CD4-positive, alpha-beta T cell (primary cell): ENCODE measurements around the gene TNK2. TPM values are rescaled to one million over a fixed set of nuclear protein-coding genes. Genes with fewer than 3 reads are reported as not detected.
"Not testable (repeated sequence)": the region's sequence is repeated elsewhere in the genome, so short reads cannot be mapped to it uniquely, and the experiment has no call there.

Experiments used
- ATAC-seq: fragments of 200-7000 bp; cut with Tn5 transposase; one replicate; pipeline ENCODE4 v1.10.0; 2022; ENCODE audit warnings: mild to moderate bottlenecking; ENCODE audit not compliant: poor library complexity
- CTCF ChIA-PET: fragments of 350-600 bp; sonication (Branson Sonifier 250); formaldehyde crosslinking; loops from one replicate; lab custom pipeline; 2021; ENCODE audit warnings: antibody characterized with exemption, inconsistent platforms; lab: Charles Lee
- POLR2A ChIA-PET: fragments of 350-600 bp; sonication (Branson Sonifier 250); formaldehyde crosslinking; loops from one replicate; lab custom pipeline; 2021; ENCODE audit warnings: antibody characterized with exemption, inconsistent platforms; lab: Charles Lee
- DNase-seq, 14 experiments: peaks; one replicate each; pipeline ENCODE4 v3.0.0-alpha.2; 2013 to 2020; ENCODE audit warnings: mixed read lengths in 2 of 14
- H3K27ac ChIP-seq, 2 donors: one replicate each; pipeline versions ENCODE4 v1.5.1 to v1.7.0; 2013; ENCODE audit warnings: low read length in 2 of 2, low read depth in 1 of 2, mild to moderate bottlenecking in 1 of 2
- H3K27me3 ChIP-seq, 2 experiments: 1 replicate in 1 of 2; 2 replicates in 1 of 2; pipeline versions ENCODE4 v1.6.1 to v1.7.0; 2013; ENCODE audit warnings: low read length in 2 of 2, control low read depth in 1 of 2, mild to moderate bottlenecking in 1 of 2, moderate library complexity in 1 of 2; ENCODE audit not compliant: insufficient read depth in 2 of 2, control insufficient read depth in 1 of 2
- H3K36me3 ChIP-seq: one replicate; pipeline ENCODE4 v1.6.1; 2013; ENCODE audit warnings: low read length, control low read depth; ENCODE audit not compliant: insufficient read depth
- H3K4me1 ChIP-seq: one replicate; pipeline ENCODE4 v1.6.1; 2013; ENCODE audit warnings: low read length, control low read depth; ENCODE audit not compliant: insufficient read depth
- H3K4me3 ChIP-seq: one replicate; pipeline ENCODE4 v1.5.1; 2013; ENCODE audit warnings: mild to moderate bottlenecking, low read length, moderate library complexity
- H3K9me3 ChIP-seq, 2 experiments: 1 replicate in 1 of 2; 2 replicates in 1 of 2; pipeline versions ENCODE4 v1.6.1 to v1.7.0; 2013; ENCODE audit warnings: low read length in 2 of 2, mild to moderate bottlenecking in 2 of 2, control low read depth in 1 of 2, moderate library complexity in 1 of 2; ENCODE audit not compliant: control insufficient read depth in 1 of 2, insufficient read depth in 1 of 2
- H3K27ac Mint-ChIP-seq: one replicate; pipeline ENCODE4 v1.8.0; 2020; ENCODE audit warnings: mixed read lengths
- H3K27me3 Mint-ChIP-seq: one replicate; pipeline ENCODE4 v1.8.0; 2021; ENCODE audit warnings: mixed read lengths
- H3K36me3 Mint-ChIP-seq: one replicate; pipeline ENCODE4 v1.8.0; 2021; ENCODE audit warnings: low read depth, mixed read lengths
- H3K4me1 Mint-ChIP-seq: one replicate; pipeline ENCODE4 v1.8.0; 2021; ENCODE audit warnings: low read depth, mixed read lengths
- H3K4me3 Mint-ChIP-seq: one replicate; pipeline ENCODE4 v1.8.0; 2020; ENCODE audit warnings: mild to moderate bottlenecking, mixed read lengths
- H3K9me3 Mint-ChIP-seq: one replicate; pipeline ENCODE4 v1.8.0; 2020; ENCODE audit warnings: mixed read lengths
- intact Hi-C, 2 experiments: fragments of 100-400 bp; cut with DNase I in 1 of 2; cut with micrococcal nuclease in 1 of 2; formaldehyde crosslinking; loops; one replicate each; pipeline versions ENCODE4 v1.15.1 to v1.9.0; 2023 to 2025; cut with DNase I, micrococcal nuclease
- total RNA-seq, 174 experiments: library from RNA in 2 of 174; stranded (reverse) in 2 of 174; gene quantifications; one replicate each; pipeline ENCODE4 v1.2.3 and lab custom pipeline; 2021 to 2026
- TF ChIP-seq, protein P1 (sequence below): fragments of 200-600 bp; IDR thresholded peaks from one replicate; pipeline ENCODE4 v1.8.0; 2022; ENCODE audit warnings: antibody characterized with exemption, mild to moderate bottlenecking

Gene TNK2
- total RNA-seq, 2 experiments from 2014 or later = 161 to 171 TPM

- ChIA-PET POLR2A (interaction anchor here (1.0 to 6.1 kb wide), 5 partner anchors 8 to 54 kb away, joined by 3 to 52 read pairs (median 5); no protein-coding TSS in a partner anchor), CTCF (interaction anchor here (0.6 to 7.7 kb wide), 16 partner anchors 8 to 1267 kb away, joined by 3 to 79 read pairs (median 5); no protein-coding TSS in a partner anchor)
- intact Hi-C loops = loop anchor here (1.0 to 2.0 kb wide), 5 partner anchors 8 to 354 kb away; no protein-coding TSS in a partner anchor
- H3K9me3 Mint-ChIP-seq = no peaks in the 10 kb centered on the region
- H3K27me3 Mint-ChIP-seq = no peaks in the 10 kb centered on the region
- peak overlapping the region; percentile 76 for H3K4me3 Mint-ChIP-seq
- Histone ChIP-seq H3K9me3 (no peaks in the 10 kb centered on the region), H3K4me1 (peaks cover 20% of the 10 kb centered on the region), H3K36me3 (no peaks in the 10 kb centered on the region), H3K4me3 (no peak overlapping the region), H3K27me3 (no peaks in the 10 kb centered on the region), H3K27ac (no peak overlapping the region)
- peak; percentile 90 to 98 (median 93) for DNase-seq
- ATAC-seq = peak; percentile 98
- no peaks in the 10 kb centered on the region for H3K36me3 Mint-ChIP-seq
- TF ChIP-seq, protein P1, sequence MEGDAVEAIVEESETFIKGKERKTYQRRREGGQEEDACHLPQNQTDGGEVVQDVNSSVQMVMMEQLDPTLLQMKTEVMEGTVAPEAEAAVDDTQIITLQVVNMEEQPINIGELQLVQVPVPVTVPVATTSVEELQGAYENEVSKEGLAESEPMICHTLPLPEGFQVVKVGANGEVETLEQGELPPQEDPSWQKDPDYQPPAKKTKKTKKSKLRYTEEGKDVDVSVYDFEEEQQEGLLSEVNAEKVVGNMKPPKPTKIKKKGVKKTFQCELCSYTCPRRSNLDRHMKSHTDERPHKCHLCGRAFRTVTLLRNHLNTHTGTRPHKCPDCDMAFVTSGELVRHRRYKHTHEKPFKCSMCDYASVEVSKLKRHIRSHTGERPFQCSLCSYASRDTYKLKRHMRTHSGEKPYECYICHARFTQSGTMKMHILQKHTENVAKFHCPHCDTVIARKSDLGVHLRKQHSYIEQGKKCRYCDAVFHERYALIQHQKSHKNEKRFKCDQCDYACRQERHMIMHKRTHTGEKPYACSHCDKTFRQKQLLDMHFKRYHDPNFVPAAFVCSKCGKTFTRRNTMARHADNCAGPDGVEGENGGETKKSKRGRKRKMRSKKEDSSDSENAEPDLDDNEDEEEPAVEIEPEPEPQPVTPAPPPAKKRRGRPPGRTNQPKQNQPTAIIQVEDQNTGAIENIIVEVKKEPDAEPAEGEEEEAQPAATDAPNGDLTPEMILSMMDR = peak; percentile 81
- H3K27ac Mint-ChIP-seq = peak overlapping the region; percentile 81
- H3K4me1 Mint-ChIP-seq = peaks cover 8% of the 10 kb centered on the region
These were observed 6.5 kb upstream of the TNK2 start for GRCh38 chr3:195914648-195915473.

- CTCF ChIA-PET = interaction anchor here (1.3 to 7.7 kb wide), 8 partner anchors 10 to 643 kb away, joined by 3 to 79 read pairs (median 8); partner anchors contain the start of gene XXYLT1
- H3K4me1 ChIP-seq = peaks cover 22% of the 10 kb centered on the region
- POLR2A ChIA-PET = interaction anchor here (1.0 to 6.1 kb wide), 3 partner anchors 7 to 53 kb away, joined by 3 to 52 read pairs (median 5); no protein-coding TSS in a partner anchor
- not testable (repeated sequence) for H3K9me3 ChIP-seq, H3K4me3 Mint-ChIP-seq, H3K27me3 ChIP-seq, H3K36me3 ChIP-seq, H3K36me3 Mint-ChIP-seq, DNase-seq, ATAC-seq, H3K27me3 Mint-ChIP-seq, H3K4me1 Mint-ChIP-seq, H3K27ac ChIP-seq, H3K27ac Mint-ChIP-seq, H3K9me3 Mint-ChIP-seq, H3K4me3 ChIP-seq
- intact Hi-C loops = loop anchor here in 1 of 2 experiments (1.0 to 2.0 kb wide), 2 partner anchors 51 to 353 kb away; no protein-coding TSS in a partner anchor
These were observed 5.8 kb upstream of the TNK2 start for GRCh38 chr3:195914146-195914545.

- Mint-ChIP-seq H3K4me1 (peaks cover 9% of the 10 kb centered on the region), H3K4me3 (no peak overlapping the region), H3K27ac (no peak overlapping the region), H3K27me3 (no peaks in the 10 kb centered on the region), H3K9me3 (no peaks in the 10 kb centered on the region), H3K36me3 (peaks cover 2% of the 10 kb centered on the region)
- intact Hi-C loops = no loop called here
- Histone ChIP-seq H3K4me3 (no peak overlapping the region), H3K9me3 (no peaks in the 10 kb centered on the region), H3K27ac (no peak overlapping the region), H3K4me1 (peaks cover 24% of the 10 kb centered on the region), H3K36me3 (no peaks in the 10 kb centered on the region), H3K27me3 (no peaks in the 10 kb centered on the region)
- CTCF ChIA-PET = interaction anchor here (1.5 to 7.7 kb wide), 4 partner anchors 19 to 642 kb away, joined by 3 to 79 read pairs (median 9); partner anchors contain the start of gene XXYLT1
- POLR2A ChIA-PET = interaction anchor here (6.1 kb wide), 1 partner anchor 18 kb away, joined by 52 read pairs; no protein-coding TSS in a partner anchor
- ATAC-seq (no peak), DNase-seq (no peak)
- TF ChIP-seq, protein P1 = no peak
These were observed 5.0 kb upstream of the TNK2 start for GRCh38 chr3:195913382-195913781.
